GM23338 (cell line): ENCODE results near the gene BRF1. TPM values are rescaled to one million over a fixed set of nuclear protein-coding genes. Genes with fewer than 3 reads are reported as not detected.

Source experiments
- ATAC-seq: fragments of 200-7000 bp; cut with Tn5 transposase; 3 replicates; pipeline ENCODE4 v1.9.1; 2020
- DNase-seq: peaks from one replicate; pipeline ENCODE4 v3.0.0-alpha.2; 2015; ENCODE audit warnings: low spot score
- H2AFZ ChIP-seq: fragments of 200-600 bp; sonication (generic); 2 replicates; pipeline ENCODE4 v1.8.0; 2016; ENCODE audit warnings: antibody characterized with exemption, mild to moderate bottlenecking, moderate library complexity
- H3F3A ChIP-seq: fragments of 200-600 bp; sonication (generic); replicated peaks from 2 replicates; pipeline ENCODE4 v1.8.0; 2017; ENCODE audit warnings: antibody characterized with exemption, mixed run types, low read depth
- H3K27ac ChIP-seq: fragments of 200-600 bp; sonication (generic); 2 replicates; pipeline ENCODE4 v1.6.1; 2016; ENCODE audit warnings: low read depth
- H3K27me3 ChIP-seq: fragments of 200-600 bp; sonication (generic); 2 replicates; pipeline ENCODE4 v1.8.0; 2016; ENCODE audit warnings: mild to moderate bottlenecking, mixed run types, moderate library complexity; ENCODE audit not compliant: insufficient read depth
- H3K36me3 ChIP-seq: fragments of 200-600 bp; sonication (generic); 2 replicates; pipeline ENCODE4 v1.8.0; 2016; ENCODE audit warnings: mild to moderate bottlenecking; ENCODE audit not compliant: insufficient read depth
- H3K4me1 ChIP-seq: fragments of 200-600 bp; sonication (generic); 2 replicates; pipeline ENCODE4 v1.8.0; 2016; ENCODE audit warnings: mild to moderate bottlenecking, moderate library complexity; ENCODE audit not compliant: insufficient read depth
- H3K4me2 ChIP-seq: fragments of 200-600 bp; sonication (generic); 2 replicates; pipeline ENCODE4 v1.7.1; 2017; ENCODE audit warnings: mixed run types
- H3K4me3 ChIP-seq: fragments of 200-600 bp; sonication (generic); 2 replicates; pipeline ENCODE4 v1.6.1; 2016; ENCODE audit warnings: mixed run types
- H3K79me2 ChIP-seq: fragments of 200-600 bp; sonication (generic); replicated peaks from 2 replicates; pipeline ENCODE4 v1.8.0; 2017; ENCODE audit warnings: mild to moderate bottlenecking; ENCODE audit not compliant: insufficient read depth
- H3K9me2 ChIP-seq: fragments of 200-600 bp; sonication (generic); 2 replicates; pipeline ENCODE4 v1.8.0; 2017; ENCODE audit not compliant: insufficient read depth
- H4K20me1 ChIP-seq: fragments of 200-600 bp; sonication (generic); replicated peaks from 2 replicates; pipeline ENCODE4 v1.8.0; 2017; ENCODE audit warnings: mild to moderate bottlenecking; ENCODE audit not compliant: insufficient read depth
- H3K27ac Mint-ChIP-seq: 2 replicates; pipeline ENCODE4 v1.8.0; 2020; ENCODE audit warnings: inconsistent platforms, mild to moderate bottlenecking, moderate library complexity, mixed read lengths
- H3K27me3 Mint-ChIP-seq: 3 replicates; pipeline ENCODE4 v1.8.0; 2022; ENCODE audit warnings: low read depth, mild to moderate bottlenecking, moderate library complexity, mixed read lengths, inconsistent platforms; ENCODE audit not compliant: insufficient read depth, poor library complexity
- H3K36me3 Mint-ChIP-seq: 3 replicates; pipeline ENCODE4 v1.8.0; 2021; ENCODE audit warnings: low read depth, mild to moderate bottlenecking, inconsistent platforms, moderate library complexity, mixed read lengths
- H3K4me1 Mint-ChIP-seq: 3 replicates; pipeline ENCODE4 v1.8.0; 2020; ENCODE audit warnings: mild to moderate bottlenecking, inconsistent platforms, mixed read lengths
- H3K4me3 Mint-ChIP-seq: 3 replicates; pipeline ENCODE4 v1.8.0; 2021; ENCODE audit warnings: moderate library complexity, mild to moderate bottlenecking, inconsistent platforms, mixed read lengths
- H3K9me3 Mint-ChIP-seq: 3 replicates; pipeline ENCODE4 v1.8.0; 2020; ENCODE audit warnings: moderate library complexity, mild to moderate bottlenecking, inconsistent platforms, mixed read lengths
- CTCF ChIP-seq, 2 experiments: fragments of 200-600 bp in 1 of 2; sonication (generic) in 1 of 2; conservative IDR thresholded peaks; 2 replicates each; pipeline versions ENCODE4 v1.5.1 to v1.6.1; 2016 to 2017; ENCODE audit warnings: antibody characterized with exemption in 2 of 2, low read depth in 2 of 2, mild to moderate bottlenecking in 2 of 2, moderate library complexity in 1 of 2
- ETS1 ChIP-seq: IDR thresholded peaks from 2 replicates; pipeline ENCODE4 v1.6.1; 2016; ENCODE audit warnings: antibody characterized with exemption
- EZH2 ChIP-seq: fragments of 200-600 bp; sonication (generic); IDR thresholded peaks from one replicate; pipeline ENCODE4 v1.8.0; 2017; ENCODE audit warnings: antibody characterized with exemption, mild to moderate bottlenecking, low read depth; ENCODE audit not compliant: unreplicated experiment
- JUNB ChIP-seq: IDR thresholded peaks from one replicate; pipeline ENCODE4 v1.6.1; 2016; ENCODE audit warnings: antibody characterized with exemption; ENCODE audit not compliant: unreplicated experiment
- NANOG ChIP-seq: IDR thresholded peaks from 2 replicates; pipeline ENCODE4 v1.6.1; 2016; ENCODE audit warnings: antibody characterized with exemption, borderline replicate concordance
- POLR2AphosphoS5 ChIP-seq: IDR thresholded peaks from 2 replicates; pipeline ENCODE4 v1.6.1; 2016; ENCODE audit warnings: antibody characterized with exemption, low read depth
- STAT1 ChIP-seq: IDR thresholded peaks from one replicate; pipeline ENCODE4 v1.6.1; 2016; ENCODE audit warnings: antibody characterized with exemption; ENCODE audit not compliant: unreplicated experiment
- ZNF462 ChIP-seq: fragments of 250-450 bp; sonication (Bioruptor Pico); IDR thresholded peaks from 2 replicates; pipeline ENCODE4 v1.5.0; 2020; ENCODE audit warnings: mild to moderate bottlenecking, moderate library complexity
- polyA plus RNA-seq: library from polyadenylated mRNA; unstranded; fragments of >200 nt; fragmentation: Nextera tagmentation; extraction: Ambion mirVana; gene quantifications from 2 replicates; pipeline ENCODE4 v1.2.1, GENCODE V29; 2016
- total RNA-seq: library from RNA; depleted of rRNA; stranded (reverse); fragments of >200 nt; shearing (Covaris generic); gene quantifications from 2 replicates; pipeline ENCODE4 v1.2.3, GENCODE V29; 2014

BRF1 gene
- total and polyA plus RNA-seq, 2 experiments from 2014 or later = 8.6 to 29.9 TPM

- TF ChIP-seq STAT1 (no peak), ETS1 (no peak), JUNB (no peak), POLR2AphosphoS5 (no peak), NANOG (no peak)
Measured at GRCh38 chr14:105214324-105214915, 86.4 kb downstream of the BRF1 start (continued).

- Mint-ChIP-seq H3K4me1 (no peaks in the 10 kb centered on the region), H3K9me3 (no peaks in the 10 kb centered on the region; the same call in 2 of the 3 replicates)
- TF ChIP-seq EZH2 (no peak), CTCF (conservative IDR thresholded peaks at IDR 0.05; ENCODE audit: low read depth in 2 of 2) (no peak), ZNF462 (no peak), POLR2AphosphoS5 (no peak)
Measured at GRCh38 chr14:105213361-105213760, 87.4 kb downstream of the BRF1 start.

More at GRCh38 chr14:105213361-105213760, 87.4 kb downstream of the BRF1 start:
- Histone ChIP-seq H4K20me1 (no peaks in the 10 kb centered on the region; the same call in 1 of the 2 replicates), H3K4me2 (no peak overlapping the region), H3K9me2 (no peaks in the 10 kb centered on the region), H3K27ac (no peak overlapping the region), H3K4me3 (no peak overlapping the region), H3F3A (no peaks in the 10 kb centered on the region), H3K79me2 (no peaks in the 10 kb centered on the region), H3K36me3 (no peaks in the 10 kb centered on the region), H3K4me1 (no peaks in the 10 kb centered on the region), H3K27me3 (no peaks in the 10 kb centered on the region), H2AFZ (no peak overlapping the region)
- Mint-ChIP-seq H3K27me3 (peaks cover 11% of the 10 kb centered on the region), H3K27ac (peak overlapping the region; percentile 62; the same call in 1 of the 2 replicates), H3K4me3 (no peak overlapping the region), H3K36me3 (peaks cover 2% of the 10 kb centered on the region; the same call in 1 of the 3 replicates)
- ATAC-seq = no peak
- DNase-seq = no peak
